PC-3 (cell line): Measurements from ENCODE around the gene RIOX2. TPM values are rescaled to one million over a fixed set of nuclear protein-coding genes. Genes with fewer than 3 reads are reported as not detected.

Experiments used
- ATAC-seq: fragments of 200-7000 bp; cut with Tn5 transposase; 2 replicates; pipeline ENCODE4 v1.9.1; 2020; ENCODE audit warnings: mild to moderate bottlenecking, moderate library complexity
- BruUV-seq: library from RNA; stranded (reverse); fragments of 400-500 nt; replicated peaks from 2 replicates; lab custom pipeline; 2021; lab: Mats Ljungman, UMichigan
- CTCF ChIA-PET: fragments of 300-600 bp; sonication (Branson Sonifier 250); formaldehyde crosslinking; loops from one replicate; lab custom pipeline; 2022; ENCODE audit warnings: antibody characterized with exemption; lab: Charles Lee
- POLR2A ChIA-PET: fragments of 300-600 bp; sonication (Branson Sonifier 250); formaldehyde crosslinking; loops from one replicate; lab custom pipeline; 2022; ENCODE audit warnings: antibody characterized with exemption; ENCODE audit not compliant: unreplicated experiment; lab: Charles Lee
- DNase-seq: peaks from one replicate; pipeline ENCODE4 v3.0.0-alpha.2; 2015
- H2AFZ ChIP-seq: fragments of 300-600 bp; sonication (generic); 2 replicates; pipeline ENCODE4 v1.6.0; 2016; ENCODE audit warnings: antibody characterized with exemption, low read length
- H3F3A ChIP-seq: fragments of 300-600 bp; sonication (generic); one replicate; pipeline ENCODE4 v1.6.0; 2017; ENCODE audit warnings: antibody characterized with exemption, low read length, control low read depth, mild to moderate bottlenecking; ENCODE audit not compliant: unreplicated experiment
- H3K27ac ChIP-seq: fragments of 300-600 bp; sonication (generic); 2 replicates; pipeline ENCODE4 v1.5.1; 2016; ENCODE audit warnings: mild to moderate bottlenecking, low read length
- H3K27me3 ChIP-seq: fragments of 300-600 bp; sonication (generic); 2 replicates; pipeline ENCODE4 v1.6.1; 2016; ENCODE audit warnings: low read length, mixed read lengths
- H3K36me3 ChIP-seq: fragments of 300-600 bp; sonication (generic); 2 replicates; pipeline ENCODE4 v1.6.1; 2016; ENCODE audit warnings: low read depth, mixed run types, low read length, mixed read lengths
- H3K4me1 ChIP-seq: fragments of 300-600 bp; sonication (generic); 2 replicates; pipeline ENCODE4 v1.5.1; 2016; ENCODE audit warnings: low read length; ENCODE audit not compliant: insufficient read depth
- H3K4me2 ChIP-seq: fragments of 300-600 bp; sonication (generic); 2 replicates; pipeline ENCODE4 v1.6.0; 2016; ENCODE audit warnings: low read length
- H3K4me3 ChIP-seq: fragments of 300-600 bp; sonication (generic); 2 replicates; pipeline ENCODE4 v1.5.1; 2016; ENCODE audit warnings: mild to moderate bottlenecking, low read length, mixed read lengths
- H3K79me2 ChIP-seq: fragments of 300-600 bp; sonication (generic); 2 replicates; pipeline ENCODE4 v1.6.1; 2017; ENCODE audit warnings: low read length, mixed read lengths
- H3K9ac ChIP-seq: fragments of 300-600 bp; sonication (generic); 2 replicates; pipeline ENCODE4 v1.6.0; 2016; ENCODE audit warnings: mild to moderate bottlenecking, low read length
- H3K9me2 ChIP-seq: fragments of 300-600 bp; sonication (generic); replicated peaks from 2 replicates; pipeline ENCODE4 v1.6.1; 2016; ENCODE audit warnings: mixed run types, low read length, mixed read lengths
- H3K9me3 ChIP-seq: fragments of 300-600 bp; sonication (generic); 2 replicates; pipeline ENCODE4 v1.6.1; 2016; ENCODE audit warnings: low read length, mixed read lengths
- H4K20me1 ChIP-seq: fragments of 300-600 bp; sonication (generic); 2 replicates; pipeline ENCODE4 v1.6.1; 2016; ENCODE audit warnings: low read length, mixed read lengths
- EZH2 ChIP-seq: fragments of 300-600 bp; sonication (generic); IDR thresholded peaks from one replicate; pipeline ENCODE4 v1.6.1; 2017; ENCODE audit warnings: antibody characterized with exemption, mild to moderate bottlenecking, low read length; ENCODE audit not compliant: unreplicated experiment
- EZH2phosphoT487 ChIP-seq: fragments of 300-600 bp; sonication (generic); IDR thresholded peaks from 2 replicates; pipeline ENCODE4 v1.6.1; 2018; ENCODE audit warnings: mild to moderate bottlenecking, antibody characterized with exemption, low read length, borderline replicate concordance
- intact Hi-C: fragments of 100-400 bp; cut with micrococcal nuclease; formaldehyde crosslinking; loops from 2 replicates; pipeline ENCODE4 v1.9.0; 2023
- total RNA-seq: library from RNA; depleted of rRNA; stranded (reverse); fragments of >200 nt; gene quantifications from 2 replicates; pipeline ENCODE4 v1.2.3, GENCODE V29; 2014
- TF ChIP-seq, protein P1 (sequence below): fragments of 300-600 bp; sonication (generic); conservative IDR thresholded peaks from 2 replicates; pipeline ENCODE4 v1.5.1; 2017; ENCODE audit warnings: antibody characterized with exemption, low read depth, mild to moderate bottlenecking, low read length

The RIOX2 gene
- total RNA-seq, 1 experiment from 2014 or later: 46.4 TPM

DNA sequence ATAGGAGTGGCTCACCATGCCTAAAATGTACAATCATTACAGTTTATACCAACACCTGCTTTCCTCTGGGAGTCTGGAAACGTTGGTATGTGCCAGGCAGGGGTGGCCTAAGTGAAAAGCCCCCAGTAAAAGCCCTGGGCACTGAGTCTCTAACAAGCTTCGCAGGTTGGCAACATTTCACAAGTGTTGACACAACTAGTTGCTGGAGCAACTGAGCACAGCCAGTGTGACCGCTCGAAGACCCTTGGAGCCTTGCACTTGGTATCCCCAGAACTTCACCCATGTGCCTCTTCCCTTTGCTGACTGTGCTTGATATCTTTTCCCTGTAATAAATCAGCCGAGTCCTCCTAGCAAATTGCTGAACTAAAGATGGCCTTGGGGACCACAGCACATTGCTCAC lies 2.7 kb downstream of the RIOX2 start:
- Histone ChIP-seq H3K27ac (no peak overlapping the region), H3K79me2 (peaks cover 70% of the 10 kb centered on the region), H3K4me2 (peak overlapping the region; percentile 92), H3K9me2 (no peaks in the 10 kb centered on the region), H3F3A (no peaks in the 10 kb centered on the region), H3K9ac (no peak overlapping the region), H4K20me1 (no peaks in the 10 kb centered on the region; the same call in 1 of the 2 replicates), H2AFZ (no peak overlapping the region), H3K4me3 (no peak overlapping the region), H3K4me1 (peaks cover 22% of the 10 kb centered on the region), H3K36me3 (peaks cover 17% of the 10 kb centered on the region; the same call in 1 of the 2 replicates), H3K27me3 (no peaks in the 10 kb centered on the region), H3K9me3 (no peaks in the 10 kb centered on the region)
- ATAC-seq: no peak
- ChIA-PET POLR2A (no interaction called here), CTCF (interaction anchor here (0.5 to 0.6 kb wide), 2 partner anchors 148 to 329 kb away, joined by 3 to 4 read pairs; partner anchors contain the start of gene CRYBG3)
- intact Hi-C loops: no loop called here
- BruUV-seq: no TSS peak
- TF ChIP-seq EZH2 (no peak), EZH2phosphoT487 (no peak)
- TF ChIP-seq, protein P1, sequence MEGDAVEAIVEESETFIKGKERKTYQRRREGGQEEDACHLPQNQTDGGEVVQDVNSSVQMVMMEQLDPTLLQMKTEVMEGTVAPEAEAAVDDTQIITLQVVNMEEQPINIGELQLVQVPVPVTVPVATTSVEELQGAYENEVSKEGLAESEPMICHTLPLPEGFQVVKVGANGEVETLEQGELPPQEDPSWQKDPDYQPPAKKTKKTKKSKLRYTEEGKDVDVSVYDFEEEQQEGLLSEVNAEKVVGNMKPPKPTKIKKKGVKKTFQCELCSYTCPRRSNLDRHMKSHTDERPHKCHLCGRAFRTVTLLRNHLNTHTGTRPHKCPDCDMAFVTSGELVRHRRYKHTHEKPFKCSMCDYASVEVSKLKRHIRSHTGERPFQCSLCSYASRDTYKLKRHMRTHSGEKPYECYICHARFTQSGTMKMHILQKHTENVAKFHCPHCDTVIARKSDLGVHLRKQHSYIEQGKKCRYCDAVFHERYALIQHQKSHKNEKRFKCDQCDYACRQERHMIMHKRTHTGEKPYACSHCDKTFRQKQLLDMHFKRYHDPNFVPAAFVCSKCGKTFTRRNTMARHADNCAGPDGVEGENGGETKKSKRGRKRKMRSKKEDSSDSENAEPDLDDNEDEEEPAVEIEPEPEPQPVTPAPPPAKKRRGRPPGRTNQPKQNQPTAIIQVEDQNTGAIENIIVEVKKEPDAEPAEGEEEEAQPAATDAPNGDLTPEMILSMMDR: no peak
- DNase-seq: no peak

DNA sequence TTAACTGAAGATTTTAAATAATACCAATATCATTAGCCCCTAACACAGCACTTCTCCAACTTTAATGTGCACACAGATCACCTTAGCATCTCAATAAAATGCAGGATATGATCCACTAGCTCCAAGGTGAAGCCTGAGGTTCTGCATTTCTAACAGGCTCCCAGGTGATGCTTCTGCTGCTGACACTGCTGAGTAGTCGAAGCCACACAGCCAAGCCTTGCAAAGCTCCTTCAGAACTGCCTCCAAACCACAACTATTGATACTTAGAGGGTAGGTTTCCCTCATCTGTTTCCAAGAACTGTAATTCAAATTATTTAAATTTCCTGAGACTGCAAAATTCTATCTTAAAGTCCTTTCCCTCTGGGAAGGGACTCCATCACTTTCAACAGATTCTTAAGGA lies 3.9 kb downstream of the RIOX2 start:
- ChIA-PET CTCF (no interaction called here), POLR2A (no interaction called here)
- H3K9ac ChIP-seq: no peak overlapping the region
- no peaks in the 10 kb centered on the region for H3K27me3 ChIP-seq
- H3F3A ChIP-seq: no peaks in the 10 kb centered on the region
- no peak overlapping the region for H3K4me3 ChIP-seq
- H3K4me1 ChIP-seq: peaks cover 22% of the 10 kb centered on the region
- H3K36me3 ChIP-seq: peaks cover 17% of the 10 kb centered on the region; the same call in 1 of the 2 replicates
- intact Hi-C loops: no loop called here
- H3K79me2 ChIP-seq: peaks cover 79% of the 10 kb centered on the region
- DNase-seq (no peak), ATAC-seq (no peak)
- H3K4me2 ChIP-seq: no peak overlapping the region
- no peaks in the 10 kb centered on the region; the same call in 1 of the 2 replicates for H4K20me1 ChIP-seq
- H3K9me3 ChIP-seq: no peaks in the 10 kb centered on the region
- no peaks in the 10 kb centered on the region for H3K9me2 ChIP-seq
- no peak overlapping the region for H2AFZ ChIP-seq
- H3K27ac ChIP-seq: no peak overlapping the region
- TF ChIP-seq EZH2 (no peak), EZH2phosphoT487 (no peak)
- TF ChIP-seq, protein P1: no peak
- BruUV-seq: no TSS peak

DNA sequence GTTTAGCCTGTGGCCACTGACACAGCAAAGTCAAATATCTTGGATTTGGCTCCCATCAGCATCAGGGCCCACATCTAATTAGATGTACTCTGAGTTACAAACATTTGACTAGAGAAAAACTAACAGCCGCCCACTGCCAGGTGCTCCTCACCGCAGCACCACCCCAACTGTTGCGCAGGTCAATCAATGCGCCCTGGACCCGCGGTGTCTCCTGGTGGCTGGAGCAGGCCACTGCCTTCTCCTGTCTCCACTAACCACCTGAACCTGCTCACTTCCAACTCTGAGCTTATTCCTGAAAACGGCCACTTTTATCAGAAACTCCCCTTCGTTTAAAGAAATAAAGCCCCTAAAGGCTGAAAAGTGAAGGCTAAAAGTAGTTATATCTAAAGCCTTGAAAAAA lies 4.3 kb downstream of the RIOX2 start:
- Histone ChIP-seq H3K9ac (no peak overlapping the region), H3K9me2 (no peaks in the 10 kb centered on the region), H2AFZ (no peak overlapping the region), H3K9me3 (no peaks in the 10 kb centered on the region), H3K79me2 (peaks cover 83% of the 10 kb centered on the region), H3F3A (no peaks in the 10 kb centered on the region), H3K27ac (no peak overlapping the region), H3K4me2 (no peak overlapping the region), H4K20me1 (no peaks in the 10 kb centered on the region; the same call in 1 of the 2 replicates), H3K27me3 (no peaks in the 10 kb centered on the region), H3K4me1 (peaks cover 22% of the 10 kb centered on the region), H3K36me3 (peaks cover 17% of the 10 kb centered on the region; the same call in 1 of the 2 replicates), H3K4me3 (no peak overlapping the region)
- ChIA-PET POLR2A (no interaction called here), CTCF (no interaction called here)
- BruUV-seq: no TSS peak
- intact Hi-C loops: no loop called here
- no peak for ATAC-seq
- TF ChIP-seq EZH2phosphoT487: no peak
- TF ChIP-seq, protein P1: peak; percentile 32; the same call in 1 of the 2 replicates
- no peak for DNase-seq
